Measurements from ENCODE around the gene ABCC12.

DNA sequence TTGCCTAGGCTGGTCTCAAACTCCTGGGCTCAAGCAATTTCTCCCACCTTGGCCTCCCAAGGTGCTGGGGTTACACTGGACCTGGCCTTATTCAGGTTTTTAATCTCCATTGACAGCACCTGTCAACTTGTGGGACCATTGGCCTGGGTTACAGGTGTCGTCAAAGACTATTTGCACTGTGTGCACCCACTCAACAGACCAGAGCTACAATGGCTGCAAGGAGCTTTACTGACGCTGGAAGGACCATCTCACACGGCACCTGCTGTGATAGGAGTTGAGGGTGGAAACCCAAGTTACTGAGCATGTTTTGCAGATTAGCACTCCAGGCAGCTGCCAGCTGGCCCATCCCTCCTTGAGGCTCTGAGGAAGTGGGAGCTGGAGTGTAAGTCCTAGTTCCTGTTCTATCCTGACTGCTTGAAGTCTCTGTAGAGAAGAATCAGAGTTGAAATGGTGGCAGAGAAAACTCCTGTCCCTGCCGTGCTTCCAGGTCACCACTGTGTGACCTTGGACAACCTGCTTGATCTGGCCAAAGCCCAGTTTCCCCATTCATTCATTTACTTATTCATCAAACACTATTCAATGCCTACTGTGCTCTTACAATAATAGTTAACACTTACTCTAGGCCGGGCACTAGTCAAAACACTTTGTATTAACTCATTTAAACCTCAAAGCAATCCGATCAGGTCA is 45.9 kb upstream of the ABCC12 start:
- TF ChIP-seq CTCF (IDR thresholded peaks at IDR 0.05) (no peak), POLR2A (IDR thresholded peaks at IDR 0.05) (no peak)
